HCT116 (cell line): ENCODE results near the gene IFT122.

Source experiments
- CTCF ChIP-seq, 3 experiments: fragments of 200-600 bp in 1 of 3; sonication (generic) in 1 of 3; IDR thresholded peaks in 2 of 3; conservative IDR thresholded peaks in 1 of 3; 2 replicates each; pipeline ENCODE4 v1.5.1; 2012 to 2017; ENCODE audit warnings: low read depth in 2 of 3, low read length in 2 of 3, antibody characterized with exemption in 1 of 3, borderline replicate concordance in 1 of 3, control low read depth in 1 of 3, mild to moderate bottlenecking in 1 of 3, mixed read lengths in 1 of 3, mixed run types in 1 of 3, moderate library complexity in 1 of 3; ENCODE audit not compliant: insufficient read depth in 1 of 3
- EZH2 ChIP-seq: fragments of 200-600 bp; sonication (generic); IDR thresholded peaks from 2 replicates; pipeline ENCODE4 v1.6.1; 2017; ENCODE audit warnings: antibody characterized with exemption, mixed run types
- JUND ChIP-seq: IDR thresholded peaks from 2 replicates; pipeline ENCODE4 v1.6.1; 2012
- REST ChIP-seq: IDR thresholded peaks from 2 replicates; pipeline ENCODE4 v1.6.1; 2012; ENCODE audit warnings: low read depth
- SP1 ChIP-seq: IDR thresholded peaks from 2 replicates; pipeline ENCODE4 v1.6.1; 2012; ENCODE audit warnings: low read depth
- SRF ChIP-seq: IDR thresholded peaks from 2 replicates; pipeline ENCODE4 v1.6.1; 2012; ENCODE audit warnings: low read depth

DNA sequence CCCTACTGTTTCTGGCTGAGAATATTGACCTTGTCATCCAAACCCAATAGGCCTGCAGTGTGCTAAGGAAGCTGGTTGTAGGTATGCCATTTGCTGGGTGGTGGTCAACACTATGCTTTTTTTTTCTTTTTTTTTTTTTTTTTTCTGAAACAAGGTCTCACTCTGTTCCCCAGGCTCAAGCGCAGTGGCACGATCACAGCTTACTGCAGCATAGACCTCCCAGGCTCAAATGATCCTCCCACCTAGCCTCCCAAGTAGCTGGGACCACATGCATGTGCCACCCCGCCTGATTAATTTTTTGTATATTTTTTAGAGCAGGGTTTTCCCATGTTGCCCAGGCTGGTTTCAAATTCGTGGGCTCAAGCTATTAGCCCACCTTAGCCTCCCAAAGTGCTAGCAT lies 52.7 kb downstream of the IFT122 start:
- TF ChIP-seq CTCF (IDR thresholded peaks at IDR 0.05 in 2 of 3, conservative IDR thresholded peaks at IDR 0.05 in 1 of 3; ENCODE audit: borderline replicate concordance in 1 of 3, insufficient read depth in 1 of 3, low read depth in 2 of 3, low read length in 2 of 3) (no peak), SP1 (no peak), JUND (no peak), REST (no peak), SRF (no peak), EZH2 (no peak)
